B cell (primary cell): ENCODE results near the gene TAF5L. TPM values are rescaled to one million over a fixed set of nuclear protein-coding genes. Genes with fewer than 3 reads are reported as not detected.

Experiments used
- ATAC-seq: fragments of 200-7000 bp; cut with Tn5 transposase; one replicate; pipeline ENCODE4 v1.10.0; 2021; ENCODE audit warnings: low read depth, mild to moderate bottlenecking, moderate number of reproducible peaks, moderate library complexity
- CTCF ChIA-PET: fragments of 350-600 bp; sonication (Branson Sonifier 250); formaldehyde crosslinking; loops from one replicate; lab custom pipeline; 2021; ENCODE audit warnings: antibody characterized with exemption, inconsistent platforms; lab: Charles Lee
- POLR2A ChIA-PET: fragments of 350-600 bp; sonication (Branson Sonifier 250); formaldehyde crosslinking; loops from one replicate; lab custom pipeline; 2021; ENCODE audit warnings: antibody characterized with exemption; lab: Charles Lee
- DNase-seq: peaks from one replicate; pipeline ENCODE4 v3.0.0; 2013
- H2AFZ ChIP-seq: 2 replicates; pipeline ENCODE4 v1.6.1; 2012; ENCODE audit warnings: mild to moderate bottlenecking, low read depth, low read length; ENCODE audit not compliant: insufficient read depth, poor library complexity, severe bottlenecking
- H3K27ac ChIP-seq, 2 donors: 1 replicate in 1 of 2; 2 replicates in 1 of 2; pipeline ENCODE4 v1.5.1; 2012 to 2013; ENCODE audit warnings: low read length in 2 of 2, mild to moderate bottlenecking in 2 of 2, moderate library complexity in 1 of 2
- H3K27me3 ChIP-seq, 4 experiments: fragments of 200-600 bp in 1 of 4; sonication (generic) in 1 of 4; replicated peaks in 1 of 4; 1 replicate in 2 of 4; 2 replicates in 2 of 4; pipeline versions ENCODE4 v1.6.1 to v1.7.0; 2013 to 2016; ENCODE audit warnings: low read length in 3 of 4, mild to moderate bottlenecking in 2 of 4, mixed read lengths in 1 of 4, moderate library complexity in 1 of 4; ENCODE audit not compliant: insufficient read depth in 4 of 4, control insufficient read depth in 3 of 4; ENCODE audit errors: control extremely low read depth in 1 of 4
- H3K36me3 ChIP-seq, 2 experiments: replicated peaks in 1 of 2; 1 replicate in 1 of 2; 2 replicates in 1 of 2; pipeline versions ENCODE4 v1.6.1 to v1.7.1; 2013; ENCODE audit warnings: low read length in 1 of 2; ENCODE audit not compliant: insufficient read depth in 2 of 2, control insufficient read depth in 1 of 2; ENCODE audit errors: control extremely low read depth in 1 of 2, extremely low read depth in 1 of 2
- H3K4me1 ChIP-seq, 2 donors: fragments of 200-600 bp in 1 of 2; sonication (generic) in 1 of 2; 1 replicate in 1 of 2; 2 replicates in 1 of 2; pipeline versions ENCODE4 v1.5.1 to v1.6.1; 2013 to 2017; ENCODE audit warnings: low read length in 2 of 2; ENCODE audit not compliant: control insufficient read depth in 2 of 2, insufficient read depth in 2 of 2
- H3K4me2 ChIP-seq: replicated peaks from 2 replicates; pipeline ENCODE3; 2012; ENCODE audit warnings: mild to moderate bottlenecking, low read depth, low read length; ENCODE audit not compliant: poor library complexity, severe bottlenecking
- H3K4me3 ChIP-seq, 5 experiments: fragments of 200-600 bp in 1 of 5; sonication (generic) in 1 of 5; 1 replicate in 3 of 5; 2 replicates in 2 of 5; pipeline versions ENCODE4 v1.5.1 to v1.7.0; 2011 to 2016; ENCODE audit warnings: low read length in 4 of 5, mild to moderate bottlenecking in 4 of 5, low read depth in 2 of 5, control low read depth in 1 of 5, moderate library complexity in 1 of 5; ENCODE audit not compliant: insufficient read depth in 1 of 5; ENCODE audit errors: control extremely low read depth in 1 of 5, extremely low read depth in 1 of 5
- H3K79me2 ChIP-seq: fragments of 200-600 bp; sonication (generic); one replicate; pipeline ENCODE4 v1.6.0; 2016; ENCODE audit warnings: low read length; ENCODE audit not compliant: control insufficient read depth, insufficient read depth
- H3K9ac ChIP-seq: fragments of 200-600 bp; sonication (generic); 2 replicates; pipeline ENCODE4 v1.6.1; 2017; ENCODE audit warnings: mild to moderate bottlenecking, low read length, moderate library complexity
- H3K9me3 ChIP-seq, 3 donors: one replicate each; pipeline versions ENCODE4 v1.6.1 to v1.7.1; 2013; ENCODE audit warnings: low read length in 2 of 3; ENCODE audit not compliant: control insufficient read depth in 2 of 3, insufficient read depth in 1 of 3; ENCODE audit errors: control extremely low read depth in 1 of 3
- H4K20me1 ChIP-seq: 2 replicates; pipeline ENCODE4 v1.6.0; 2012; ENCODE audit warnings: mild to moderate bottlenecking, low read length; ENCODE audit not compliant: insufficient read depth, control insufficient read depth, poor library complexity, severe bottlenecking
- H3K27ac Mint-ChIP-seq: one replicate; pipeline ENCODE4 v1.8.0; 2021; ENCODE audit warnings: mixed read lengths
- H3K27me3 Mint-ChIP-seq: one replicate; pipeline ENCODE4 v1.8.0; 2021; ENCODE audit warnings: mixed read lengths
- H3K4me1 Mint-ChIP-seq: one replicate; pipeline ENCODE4 v1.8.0; 2021; ENCODE audit warnings: mixed read lengths
- H3K4me3 Mint-ChIP-seq: one replicate; pipeline ENCODE4 v1.8.0; 2021; ENCODE audit warnings: mixed read lengths
- H3K9me3 Mint-ChIP-seq: one replicate; pipeline ENCODE4 v1.8.0; 2022; ENCODE audit warnings: mixed read lengths; ENCODE audit not compliant: insufficient read depth
- EZH2 ChIP-seq: IDR thresholded peaks from 2 replicates; pipeline ENCODE4 v1.6.1; 2012; ENCODE audit warnings: borderline replicate concordance, low read depth, mild to moderate bottlenecking, moderate library complexity, low read length; ENCODE audit not compliant: insufficient read depth, poor library complexity, severe bottlenecking
- WGBS: methylation state at CpG from one replicate; pipeline ENCODE4 v1.1.5; 2013; ENCODE audit warnings: missing lambda C conversion rate; ENCODE audit not compliant: insufficient coverage; 5-methylcytosine and 5-hydroxymethylcytosine counted together
- intact Hi-C: fragments of 100-400 bp; cut with micrococcal nuclease; formaldehyde crosslinking; loops from one replicate; pipeline ENCODE4 v1.10.0; 2022
- polyA plus RNA-seq: library from polyadenylated mRNA; depleted of rRNA; stranded (reverse); fragments of >200 nt; gene quantifications from 2 replicates; pipeline ENCODE4 v1.2.3, GENCODE V29; 2012
- total RNA-seq, 2 donors: library from RNA; stranded (reverse); fragments of 120-200 nt in 1 of 2; gene quantifications; 1 replicate in 1 of 2; 2 replicates in 1 of 2; pipeline versions ENCODE4 v1.2.3 to v1.2.4, GENCODE V29; 2013 to 2022
- TF ChIP-seq, protein P1 (sequence below): fragments of 200-600 bp; IDR thresholded peaks from one replicate; pipeline ENCODE4 v1.8.0; 2022; ENCODE audit warnings: antibody characterized with exemption, mild to moderate bottlenecking

The TAF5L gene
- total and polyA plus RNA-seq, 2 donors (not counting 1 experiment from before 2014, with no cell fraction given) = 15.7 to 24.0 TPM

DNA sequence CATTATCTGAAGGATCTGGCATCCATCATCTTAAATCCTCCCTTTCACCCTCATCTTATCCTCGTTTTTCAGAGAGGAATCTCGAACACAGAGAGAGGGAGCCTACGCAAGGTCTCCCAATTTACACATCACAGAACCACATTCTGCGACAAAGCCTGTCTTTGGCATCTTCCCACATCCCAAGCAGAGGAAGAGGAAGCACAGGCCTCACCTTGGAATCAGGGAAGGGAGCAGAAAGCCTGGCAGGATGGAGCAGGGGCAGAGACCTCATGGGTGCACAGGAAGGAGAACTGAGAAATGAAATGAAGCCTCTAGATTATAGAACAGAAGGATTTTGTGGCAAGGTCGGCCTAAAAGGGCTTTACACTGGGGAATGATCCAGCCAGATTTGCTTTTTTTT, 73.2 kb downstream of the TAF5L start:
- no peak for DNase-seq
- intact Hi-C loops = no loop called here
- H3K79me2 ChIP-seq = peaks cover 65% of the 10 kb centered on the region
- H3K27me3 ChIP-seq = no peaks in the 10 kb centered on the region
- Mint-ChIP-seq H3K9me3 (no peaks in the 10 kb centered on the region), H3K27ac (no peak overlapping the region), H3K27me3 (no peaks in the 10 kb centered on the region), H3K4me1 (peaks cover 26% of the 10 kb centered on the region), H3K4me3 (no peak overlapping the region)
- 88% methylated on average over 3 of the region's 5 CpGs for WGBS
- H3K4me2 ChIP-seq = no peak overlapping the region
- H4K20me1 ChIP-seq = peaks cover 21% of the 10 kb centered on the region
- POLR2A ChIA-PET = no interaction called here
- TF ChIP-seq EZH2 = no peak
- TF ChIP-seq, protein P1, sequence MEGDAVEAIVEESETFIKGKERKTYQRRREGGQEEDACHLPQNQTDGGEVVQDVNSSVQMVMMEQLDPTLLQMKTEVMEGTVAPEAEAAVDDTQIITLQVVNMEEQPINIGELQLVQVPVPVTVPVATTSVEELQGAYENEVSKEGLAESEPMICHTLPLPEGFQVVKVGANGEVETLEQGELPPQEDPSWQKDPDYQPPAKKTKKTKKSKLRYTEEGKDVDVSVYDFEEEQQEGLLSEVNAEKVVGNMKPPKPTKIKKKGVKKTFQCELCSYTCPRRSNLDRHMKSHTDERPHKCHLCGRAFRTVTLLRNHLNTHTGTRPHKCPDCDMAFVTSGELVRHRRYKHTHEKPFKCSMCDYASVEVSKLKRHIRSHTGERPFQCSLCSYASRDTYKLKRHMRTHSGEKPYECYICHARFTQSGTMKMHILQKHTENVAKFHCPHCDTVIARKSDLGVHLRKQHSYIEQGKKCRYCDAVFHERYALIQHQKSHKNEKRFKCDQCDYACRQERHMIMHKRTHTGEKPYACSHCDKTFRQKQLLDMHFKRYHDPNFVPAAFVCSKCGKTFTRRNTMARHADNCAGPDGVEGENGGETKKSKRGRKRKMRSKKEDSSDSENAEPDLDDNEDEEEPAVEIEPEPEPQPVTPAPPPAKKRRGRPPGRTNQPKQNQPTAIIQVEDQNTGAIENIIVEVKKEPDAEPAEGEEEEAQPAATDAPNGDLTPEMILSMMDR = no peak
- peaks cover 2% of the 10 kb centered on the region in 2 experiments for H3K36me3 ChIP-seq
- CTCF ChIA-PET = no interaction called here
- H3K9me3 ChIP-seq = no peaks in the 10 kb centered on the region
- H3K27ac ChIP-seq = no peak overlapping the region
- H2AFZ ChIP-seq = no peak overlapping the region
- peaks cover 9 to 14% of the 10 kb centered on the region in 2 donors for H3K4me1 ChIP-seq
- H3K4me3 ChIP-seq = no peak overlapping the region
- H3K9ac ChIP-seq = no peak overlapping the region
- no peak for ATAC-seq

DNA sequence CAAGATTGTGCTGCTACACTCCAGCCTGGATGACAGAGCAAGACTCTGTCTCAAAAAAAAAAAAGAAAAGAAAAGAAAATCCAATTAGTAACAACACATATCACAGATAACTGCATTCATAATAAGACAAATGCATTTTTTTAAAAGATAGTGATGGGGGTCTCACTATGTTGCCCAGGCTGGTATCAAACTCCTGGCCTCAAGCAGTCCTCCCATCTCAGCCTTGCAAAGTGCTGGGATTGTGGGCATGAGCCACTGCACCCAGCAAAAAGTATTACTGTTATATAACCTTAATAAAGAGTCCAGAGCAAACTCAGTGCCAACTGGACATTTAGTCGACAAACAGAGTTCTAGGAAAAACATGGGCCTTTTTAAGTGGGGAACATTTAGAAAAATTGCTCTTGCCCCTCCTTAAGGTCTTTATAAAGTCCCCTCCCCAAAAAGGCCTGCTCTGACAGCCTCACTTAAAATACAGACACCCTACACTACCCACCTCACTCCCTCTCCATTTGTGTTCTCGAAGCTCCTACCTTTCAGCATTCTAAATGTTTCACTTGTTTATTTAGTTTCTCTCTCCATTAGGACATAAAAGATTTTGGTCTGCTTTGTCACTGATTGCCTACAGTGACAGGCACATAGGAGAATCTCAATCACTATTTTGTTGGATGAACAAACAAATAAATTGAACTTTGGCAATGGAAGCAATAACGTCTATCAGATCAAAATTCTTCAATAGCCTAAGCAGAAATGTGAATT, 74.9 kb downstream of the TAF5L start:
- Histone ChIP-seq H3K36me3 (peaks cover 2 to 12% of the 10 kb centered on the region in 2 experiments), H3K4me1 (no peaks in the 10 kb centered on the region), H2AFZ (no peak overlapping the region), H3K27me3 (no peaks in the 10 kb centered on the region), H3K9me3 (no peaks in the 10 kb centered on the region), H4K20me1 (peaks cover 21% of the 10 kb centered on the region), H3K27ac (no peak overlapping the region), H3K9ac (no peak overlapping the region), H3K4me2 (no peak overlapping the region), H3K4me3 (no peak overlapping the region), H3K79me2 (peaks cover 50% of the 10 kb centered on the region)
- Mint-ChIP-seq H3K27ac (no peak overlapping the region), H3K27me3 (no peaks in the 10 kb centered on the region), H3K4me1 (peaks cover 11% of the 10 kb centered on the region), H3K9me3 (no peaks in the 10 kb centered on the region), H3K4me3 (no peak overlapping the region)
- no peak for ATAC-seq
- POLR2A ChIA-PET = no interaction called here
- TF ChIP-seq EZH2 = no peak
- TF ChIP-seq, protein P1 = no peak
- CTCF ChIA-PET = no interaction called here
- intact Hi-C loops = no loop called here
- no peak for DNase-seq
- no CpG with 5 or more reads among the region's 3 CpGs for WGBS
